G401 (cell line): ENCODE data around the gene GOLGB1. TPM values are rescaled to one million over a fixed set of nuclear protein-coding genes. Genes with fewer than 3 reads are reported as not detected.
"Not testable (repeated sequence)": the region's sequence is repeated elsewhere in the genome, so short reads cannot be mapped to it uniquely, and the experiment has no call there.

Experiments
- DNase-seq: peaks from one replicate; pipeline ENCODE4 v3.0.0-alpha.2; 2015; ENCODE audit warnings: low spot score
- in situ Hi-C: cut with HindIII; loops from 2 replicates; pipeline ENCODE4 v1.10.0; 2016; ENCODE audit warnings: low sequenced_read_pairs, mixed read lengths
- total RNA-seq: library from RNA; depleted of rRNA; stranded (reverse); fragments of >200 nt; shearing (Covaris generic); gene quantifications from 2 replicates; pipeline ENCODE4 v1.2.3, GENCODE V29; 2014

Gene GOLGB1
- total RNA-seq, 1 experiment from 2014 or later = 34.7 TPM

- no peak for DNase-seq
- in situ Hi-C loops = no loop called here
Measured at GRCh38 chr3:121750087-121750415, 510 bp upstream of the GOLGB1 start.

GRCh38 chr3:121748680-121749275, 763 bp downstream of the GOLGB1 start:
- in situ Hi-C loops = no loop called here
- DNase-seq = peak; percentile 72

DNA sequence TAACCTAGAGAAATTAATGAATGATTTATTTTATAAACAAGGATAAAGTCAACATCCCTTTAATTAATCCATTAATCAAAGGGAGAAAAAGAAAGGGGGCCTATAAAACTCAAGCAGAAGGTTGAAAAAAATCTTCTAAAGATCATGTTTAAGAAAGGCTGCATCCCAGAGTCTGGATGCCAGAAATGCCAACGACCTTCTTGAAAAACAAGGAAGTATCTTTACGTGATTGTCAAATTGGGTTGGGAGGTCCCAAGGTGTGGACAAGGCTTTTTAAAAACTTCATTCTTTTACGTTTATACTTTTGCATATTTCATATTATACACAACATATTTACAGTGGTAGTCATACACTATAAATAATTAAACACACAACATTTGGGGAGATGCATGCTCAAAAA, 1.6 kb downstream of the GOLGB1 start:
- in situ Hi-C loops = no loop called here
- DNase-seq = no peak

DNA sequence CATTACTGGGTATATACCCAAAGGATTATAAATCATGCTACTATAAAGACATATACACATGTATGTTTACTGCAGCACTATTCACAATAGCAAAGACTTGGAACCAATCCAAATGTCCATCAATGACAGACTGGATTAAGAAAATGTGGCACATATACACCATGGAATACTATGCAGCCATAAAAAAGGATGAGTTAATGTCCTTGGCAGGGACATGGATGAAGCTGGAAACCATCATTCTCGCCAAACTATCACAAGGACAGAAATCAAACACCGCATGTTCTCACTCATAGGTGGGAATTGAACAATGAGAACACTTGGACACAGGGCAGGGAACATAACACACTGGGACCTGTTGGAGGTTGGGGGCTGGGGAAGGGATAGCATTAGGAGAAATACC, 6.4 kb downstream of the GOLGB1 start:
- DNase-seq, in situ Hi-C loops: not testable (repeated sequence)

DNA sequence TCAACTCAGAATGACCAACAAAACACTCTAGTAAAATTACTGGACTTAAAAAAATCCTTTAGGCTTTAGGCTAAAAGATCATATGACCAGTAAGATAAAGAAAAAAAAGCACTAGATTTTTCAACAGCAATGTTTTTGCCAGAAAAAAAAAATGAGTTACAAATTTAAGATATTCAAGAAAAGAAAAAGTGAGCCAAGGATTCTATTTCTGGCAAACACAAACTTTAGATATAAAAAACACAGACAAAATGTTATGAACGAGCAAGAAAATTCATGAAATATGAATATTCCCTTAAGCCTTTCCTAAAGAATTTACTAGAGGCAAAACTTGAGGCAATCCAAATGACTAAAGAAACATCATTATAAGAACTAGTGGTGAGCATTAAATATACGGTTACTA, 8.6 kb downstream of the GOLGB1 start:
- in situ Hi-C loops = no loop called here
- no peak for DNase-seq

- in situ Hi-C loops = no loop called here
Measured at GRCh38 chr3:121739902-121740301, 9.6 kb downstream of the GOLGB1 start.

GRCh38 chr3:121737644-121738043, 11.9 kb downstream of the GOLGB1 start:
- DNase-seq = no peak
- in situ Hi-C loops = no loop called here

More at GRCh38 chr3:121739902-121740301, 9.6 kb downstream of the GOLGB1 start:
- no peak for DNase-seq

- DNase-seq = no peak
- in situ Hi-C loops = no loop called here
Measured at GRCh38 chr3:121736112-121736511, 13.4 kb downstream of the GOLGB1 start.

DNA sequence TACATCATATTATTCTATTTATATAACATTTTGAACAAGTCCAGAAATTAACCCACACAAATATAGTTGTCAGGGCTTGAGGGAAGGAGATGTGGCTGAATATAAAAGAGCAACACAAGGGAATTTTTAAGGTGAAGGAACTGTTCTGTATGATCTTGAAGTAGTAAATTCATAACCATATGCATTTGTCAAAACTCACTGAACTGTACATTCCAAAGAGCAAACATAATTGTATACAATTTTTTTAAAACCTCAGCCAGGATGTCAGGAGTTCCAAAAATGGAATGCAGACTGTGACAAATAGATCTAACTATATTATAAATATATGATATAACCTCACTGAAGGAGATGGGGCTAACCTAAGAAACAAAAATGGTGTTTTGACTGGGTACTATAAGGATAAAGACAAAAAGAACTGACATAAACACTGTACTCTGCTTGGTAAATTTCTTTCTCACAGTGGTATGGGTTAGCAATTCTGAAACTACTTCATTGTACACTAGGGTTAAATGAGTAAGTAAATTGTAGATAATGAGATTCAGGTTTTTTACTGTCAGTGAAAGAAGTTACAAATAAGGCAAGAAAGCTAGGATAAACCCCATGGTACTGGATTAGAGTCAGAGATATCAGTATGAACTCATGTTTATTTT, 14.4 kb downstream of the GOLGB1 start:
- no peak for DNase-seq
- in situ Hi-C loops = no loop called here

DNA sequence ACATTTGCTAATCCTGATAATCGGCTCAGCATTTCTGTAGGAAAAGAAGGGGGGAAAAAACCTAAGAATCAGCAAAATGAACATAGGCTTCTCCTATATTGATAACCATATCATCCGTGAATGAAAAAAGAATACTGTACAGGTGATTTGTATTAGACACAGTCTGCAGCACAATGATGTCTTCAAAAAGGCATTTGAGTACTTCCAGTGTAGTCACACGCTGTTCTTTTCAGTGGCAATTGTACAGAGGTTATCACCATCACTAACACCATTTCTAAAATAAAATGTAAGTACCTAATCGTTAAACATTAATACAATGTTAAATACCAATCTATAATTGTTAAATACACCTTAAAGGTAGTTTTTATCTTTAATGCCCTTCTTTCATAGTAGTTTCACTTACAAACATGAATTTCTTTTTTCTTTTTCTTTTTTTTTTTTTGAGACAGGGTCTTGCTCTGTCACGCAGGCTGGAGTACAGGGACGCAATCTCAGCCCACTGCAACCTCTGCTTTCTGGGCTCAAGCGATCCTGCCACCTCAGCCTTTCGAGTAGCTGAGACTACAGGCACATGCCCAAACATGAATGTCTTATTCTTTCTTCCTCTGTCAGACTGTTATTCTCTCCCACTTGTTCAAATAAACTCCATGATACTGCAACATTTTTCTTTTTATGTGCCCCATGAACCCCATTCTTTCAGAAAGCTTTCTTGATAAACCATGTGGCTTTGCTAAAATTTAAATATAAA, 18.4 kb downstream of the GOLGB1 start:
- in situ Hi-C loops = no loop called here
- DNase-seq = no peak

DNA sequence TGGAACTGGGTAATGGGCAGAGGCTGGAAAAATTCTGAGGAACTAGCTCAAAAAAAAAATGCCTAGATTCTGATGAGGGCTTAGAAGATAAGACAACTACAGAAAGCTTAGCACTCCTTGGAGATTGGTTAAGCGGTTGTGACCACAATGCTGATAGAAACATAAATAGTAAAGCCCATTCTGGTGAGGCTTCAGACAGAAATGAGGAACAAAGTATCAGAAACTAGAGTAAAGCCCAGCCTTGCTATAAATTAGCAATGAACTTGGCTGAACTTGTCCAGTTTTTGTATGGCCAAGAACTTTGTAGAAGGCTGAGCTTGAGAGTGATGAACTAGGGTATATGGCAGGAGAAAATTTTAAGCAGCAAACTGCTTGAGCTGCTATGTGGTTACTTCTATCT, 25.4 kb downstream of the GOLGB1 start:
- no peak for DNase-seq
- in situ Hi-C loops = no loop called here

DNA sequence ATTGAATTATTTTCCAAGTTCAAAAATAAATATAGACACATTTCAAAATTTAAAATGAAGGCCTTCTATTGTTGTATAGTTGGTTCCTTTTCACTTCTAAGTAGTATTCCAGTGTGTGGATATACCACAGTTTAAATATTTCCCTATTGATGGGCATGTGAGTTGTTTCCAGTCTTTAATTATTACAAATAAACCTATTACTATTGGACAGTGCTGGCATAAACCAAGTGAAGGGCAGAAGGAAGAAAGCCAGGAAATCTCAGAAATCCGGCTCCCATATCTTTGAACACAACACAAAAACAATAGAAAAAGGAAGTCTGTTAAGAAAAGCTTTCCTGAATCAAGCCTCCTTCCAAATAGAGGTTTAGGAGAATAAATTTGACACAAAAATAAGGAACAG, 26.1 kb downstream of the GOLGB1 start:
- in situ Hi-C loops = no loop called here
- DNase-seq = no peak

GRCh38 chr3:121722411-121722810, 27.1 kb downstream of the GOLGB1 start:
- in situ Hi-C loops = no loop called here
- DNase-seq = no peak

DNA sequence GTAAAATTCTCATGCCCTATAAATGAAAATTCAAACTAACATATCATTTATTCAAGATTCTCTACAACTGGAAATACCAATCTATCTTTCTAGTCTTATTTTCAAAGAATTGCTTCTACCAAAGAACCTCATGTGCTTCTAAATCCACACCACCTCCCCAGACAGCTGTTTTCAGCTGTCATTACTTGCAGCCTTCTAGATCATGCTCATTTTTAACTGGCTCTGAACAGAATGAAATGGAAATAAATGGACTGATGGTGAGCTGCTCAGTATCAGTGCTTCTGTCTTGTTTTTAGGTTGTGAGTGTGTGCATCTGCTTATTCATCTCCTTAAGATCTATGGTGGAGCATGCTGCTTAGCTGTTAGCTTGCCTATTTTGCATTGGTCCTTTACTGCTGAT, 29.4 kb downstream of the GOLGB1 start:
- no peak for DNase-seq
- in situ Hi-C loops = no loop called here

DNA sequence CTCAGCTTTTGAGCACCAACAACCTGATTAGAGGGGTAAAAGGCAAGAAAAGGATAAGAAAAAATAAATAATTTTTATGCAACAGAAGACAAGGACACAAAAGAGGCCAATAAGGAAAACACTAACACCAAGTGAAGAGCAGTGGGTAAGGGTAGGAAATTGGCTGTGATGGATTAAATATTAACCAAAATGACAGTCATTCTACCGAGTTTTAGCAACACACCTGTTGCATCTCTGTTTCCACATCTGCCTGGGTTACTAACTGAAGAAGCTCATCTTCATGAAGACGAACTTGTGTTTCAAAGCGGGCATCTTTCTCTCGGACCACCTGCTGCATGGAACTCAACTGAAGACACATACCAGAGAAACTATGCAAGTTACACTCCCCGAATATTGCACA, 30.1 kb downstream of the GOLGB1 start:
- in situ Hi-C loops = no loop called here
- no peak for DNase-seq

DNA sequence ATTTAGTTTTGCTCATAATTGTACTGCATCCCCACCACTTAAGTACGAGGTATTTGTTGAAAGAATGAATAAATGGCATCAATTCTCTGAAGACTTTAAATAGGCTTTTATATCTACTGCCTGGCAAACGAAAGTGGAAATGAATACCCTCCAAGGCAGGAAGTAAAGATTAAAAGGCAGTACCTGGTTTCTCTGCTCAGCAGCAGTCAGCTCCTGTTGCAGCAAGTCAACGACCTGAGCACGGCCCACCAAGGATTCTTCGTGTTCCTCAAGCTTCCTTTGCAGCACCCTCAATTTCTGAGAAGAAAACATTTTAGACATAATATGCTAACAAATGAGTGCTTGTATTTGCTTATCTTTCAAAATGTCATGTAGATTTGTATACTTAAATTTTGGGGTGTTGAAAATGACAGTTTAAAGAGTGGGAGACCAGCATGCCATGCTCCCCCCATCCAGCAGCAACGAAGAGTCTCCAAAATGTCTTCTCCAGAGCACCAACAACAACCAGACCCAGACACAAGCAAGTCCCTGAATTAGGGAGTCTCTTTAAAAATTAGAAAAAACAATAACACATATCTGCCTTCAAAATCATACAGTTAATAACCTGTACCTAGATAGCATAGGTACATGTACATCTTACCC, 31.2 kb downstream of the GOLGB1 start:
- DNase-seq = no peak
- in situ Hi-C loops = no loop called here

DNA sequence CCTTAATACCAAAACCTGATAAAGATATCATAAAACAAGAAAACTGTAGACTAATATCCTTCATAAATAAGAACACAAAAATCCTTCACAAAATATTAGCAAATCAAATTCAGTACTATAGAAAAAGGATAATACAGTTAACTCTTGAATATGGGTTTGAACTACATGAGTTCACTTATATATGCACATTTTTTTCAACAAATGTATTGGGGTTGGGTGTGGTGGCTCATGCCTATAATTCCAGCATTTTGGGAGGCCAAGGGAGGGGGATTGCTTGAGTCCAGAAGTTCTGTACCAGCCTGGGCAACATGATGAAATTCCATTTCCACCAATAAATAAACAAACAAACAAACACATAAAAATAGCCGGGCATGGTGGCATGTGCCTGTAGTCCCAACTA, 39.2 kb downstream of the GOLGB1 start:
- DNase-seq = no peak
- in situ Hi-C loops = no loop called here

GRCh38 chr3:121707531-121708273, 41.8 kb downstream of the GOLGB1 start:
- DNase-seq = no peak
- in situ Hi-C loops = no loop called here

DNA sequence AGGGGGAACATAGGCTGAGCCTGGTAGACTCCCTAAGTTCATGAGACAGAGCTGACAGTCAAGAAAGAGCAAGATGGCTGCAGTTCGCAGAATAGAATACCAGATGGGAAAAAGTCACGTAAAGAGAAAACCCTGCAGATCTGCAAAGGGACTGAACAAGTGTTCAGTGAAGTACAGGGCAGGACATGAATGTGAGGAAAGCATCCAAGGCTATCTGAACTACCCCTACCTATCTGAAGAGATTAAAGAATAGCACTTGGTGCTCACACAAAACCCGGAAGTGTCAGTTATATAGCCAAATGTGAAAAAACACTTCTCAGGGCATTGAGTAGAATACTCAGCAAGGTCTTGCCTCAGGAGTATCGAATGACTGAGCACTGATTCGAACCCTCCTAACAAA, 44.0 kb downstream of the GOLGB1 start:
- in situ Hi-C loops = no loop called here
- DNase-seq = no peak

- in situ Hi-C loops = no loop called here
- DNase-seq = no peak
Measured at GRCh38 chr3:121703973-121704372, 45.6 kb downstream of the GOLGB1 start.
